ENCODE data around the gene GTF2IRD1. TPM values are rescaled to one million over a fixed set of nuclear protein-coding genes. Genes with fewer than 3 reads are reported as not detected.
A peak's percentile ranks its signal among the peaks of the same experiment; 100 is the strongest.
"Not testable (repeated sequence)": the region's sequence is repeated elsewhere in the genome, so short reads cannot be mapped to it uniquely, and the experiment has no call there.

Gene GTF2IRD1
- total RNA-seq, 4 donors from 2014 or later: 11.5 to 39.1 (median 22.5) TPM

DNA sequence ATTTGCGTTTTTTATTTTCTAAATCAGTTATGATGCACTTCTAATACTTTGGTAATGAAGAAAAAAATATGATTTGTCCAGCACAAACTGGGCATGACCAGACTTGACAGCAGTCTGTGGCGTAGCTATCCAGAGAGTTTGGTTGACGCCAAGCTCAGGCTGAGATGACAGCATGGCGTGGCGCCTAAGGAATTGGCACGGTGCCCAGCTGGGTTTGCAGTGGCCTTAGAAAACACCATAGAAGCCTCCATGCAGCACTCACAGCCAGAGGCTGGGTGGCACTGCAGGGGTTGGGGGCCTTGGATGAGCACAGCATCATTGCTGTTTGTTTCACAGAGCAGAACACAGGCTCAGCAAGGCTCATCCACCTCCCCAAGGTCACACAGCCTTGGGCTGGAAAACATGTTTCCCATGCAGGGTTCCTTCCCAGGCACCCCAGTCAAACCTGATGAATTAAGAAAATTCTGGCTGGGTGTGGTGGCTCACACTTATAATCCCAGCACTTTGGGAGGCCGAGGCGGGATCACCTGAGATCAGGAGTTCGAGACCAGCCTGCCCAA lies 88.9 kb downstream of the GTF2IRD1 start:
- no peak for TF ChIP-seq POLR2A (IDR thresholded peaks at IDR 0.05)
- TF ChIP-seq, protein P1, sequence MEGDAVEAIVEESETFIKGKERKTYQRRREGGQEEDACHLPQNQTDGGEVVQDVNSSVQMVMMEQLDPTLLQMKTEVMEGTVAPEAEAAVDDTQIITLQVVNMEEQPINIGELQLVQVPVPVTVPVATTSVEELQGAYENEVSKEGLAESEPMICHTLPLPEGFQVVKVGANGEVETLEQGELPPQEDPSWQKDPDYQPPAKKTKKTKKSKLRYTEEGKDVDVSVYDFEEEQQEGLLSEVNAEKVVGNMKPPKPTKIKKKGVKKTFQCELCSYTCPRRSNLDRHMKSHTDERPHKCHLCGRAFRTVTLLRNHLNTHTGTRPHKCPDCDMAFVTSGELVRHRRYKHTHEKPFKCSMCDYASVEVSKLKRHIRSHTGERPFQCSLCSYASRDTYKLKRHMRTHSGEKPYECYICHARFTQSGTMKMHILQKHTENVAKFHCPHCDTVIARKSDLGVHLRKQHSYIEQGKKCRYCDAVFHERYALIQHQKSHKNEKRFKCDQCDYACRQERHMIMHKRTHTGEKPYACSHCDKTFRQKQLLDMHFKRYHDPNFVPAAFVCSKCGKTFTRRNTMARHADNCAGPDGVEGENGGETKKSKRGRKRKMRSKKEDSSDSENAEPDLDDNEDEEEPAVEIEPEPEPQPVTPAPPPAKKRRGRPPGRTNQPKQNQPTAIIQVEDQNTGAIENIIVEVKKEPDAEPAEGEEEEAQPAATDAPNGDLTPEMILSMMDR (IDR thresholded peaks at IDR 0.05): no peak
- intact Hi-C loops (cut with DNase I; ENCODE audit: low total_unique reads): no loop called here
- Histone ChIP-seq H3K36me3 (no peaks in the 10 kb centered on the region), H3K4me1 (no peaks in the 10 kb centered on the region), H3K9me3 (peaks cover 0 to 4% of the 10 kb centered on the region in 2 donors), H3K4me3 (no peak overlapping the region), H3K27ac (no peak overlapping the region), H3K27me3 (no peaks in the 10 kb centered on the region)
- no peak for DNase-seq

DNA sequence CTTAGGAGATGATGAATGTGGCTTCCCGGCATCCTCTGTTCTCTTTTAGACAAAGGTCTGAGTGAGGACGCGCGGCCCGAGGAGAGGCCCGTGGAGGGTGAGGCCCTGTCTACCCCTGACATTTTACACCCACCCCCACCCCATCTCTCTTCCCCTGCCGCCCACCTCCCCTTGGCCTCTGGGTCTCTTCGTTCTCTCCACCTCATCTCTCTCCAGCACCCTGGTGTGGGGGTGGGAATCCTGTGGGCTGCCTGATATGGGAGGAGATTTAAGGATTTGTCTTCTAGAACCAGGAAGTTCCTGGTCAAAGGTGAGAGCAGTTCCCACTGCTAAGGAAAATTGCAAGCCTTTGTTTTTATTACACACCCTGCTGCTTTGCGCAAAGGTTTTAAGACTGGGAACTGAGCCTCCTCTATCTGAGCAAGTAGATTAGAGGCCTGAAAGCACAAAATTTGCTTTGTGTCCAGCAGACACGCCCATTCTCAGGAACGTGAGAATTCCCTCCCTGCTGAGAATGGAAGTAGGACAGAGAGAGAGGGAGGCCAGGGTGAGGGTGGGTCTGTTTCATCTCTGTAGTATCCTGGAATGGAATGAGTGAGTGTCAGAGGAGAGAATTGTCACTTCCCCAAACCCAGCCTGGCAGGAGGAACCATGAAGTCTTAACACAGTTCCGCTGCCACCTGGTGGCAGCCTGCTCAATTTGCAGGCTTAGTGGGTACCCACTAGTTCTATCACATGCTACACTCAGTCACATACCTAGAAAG lies 91.2 kb downstream of the GTF2IRD1 start:
- TF ChIP-seq POLR2A (IDR thresholded peaks at IDR 0.05): no peak
- TF ChIP-seq, protein P1 (IDR thresholded peaks at IDR 0.05): peak in 2 of 4 experiments; percentile 21 to 27
- peaks cover 0 to 4% of the 10 kb centered on the region in 2 donors for H3K9me3 ChIP-seq
- no peak for DNase-seq
- no peaks in the 10 kb centered on the region for H3K27me3 ChIP-seq
- no peaks in the 10 kb centered on the region for H3K36me3 ChIP-seq
- no peak overlapping the region for H3K4me3 ChIP-seq
- intact Hi-C loops (cut with DNase I; ENCODE audit: low total_unique reads): no loop called here
- H3K27ac ChIP-seq: no peak overlapping the region
- no peaks in the 10 kb centered on the region for H3K4me1 ChIP-seq

DNA sequence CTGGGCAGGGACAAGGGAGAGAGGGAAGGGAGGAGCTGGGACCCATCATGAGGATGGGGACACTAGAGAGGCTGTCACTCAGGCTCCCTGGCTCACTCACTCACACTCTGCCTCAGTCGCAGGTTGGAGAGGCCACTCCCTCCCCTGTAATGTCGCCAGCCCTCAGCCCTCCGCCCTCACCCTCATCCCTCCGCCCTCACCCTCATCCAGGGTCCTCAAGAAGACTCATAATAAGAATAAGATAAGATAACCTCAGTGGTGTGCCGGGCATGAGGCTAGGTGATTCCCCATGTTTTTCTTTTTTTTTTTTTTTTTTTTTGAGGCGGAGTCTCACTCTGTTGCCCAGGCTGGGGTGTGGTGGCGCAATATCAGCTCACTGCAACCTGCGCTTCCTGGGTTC lies 92.2 kb downstream of the GTF2IRD1 start:
- H3K36me3 ChIP-seq: no peaks in the 10 kb centered on the region

DNA sequence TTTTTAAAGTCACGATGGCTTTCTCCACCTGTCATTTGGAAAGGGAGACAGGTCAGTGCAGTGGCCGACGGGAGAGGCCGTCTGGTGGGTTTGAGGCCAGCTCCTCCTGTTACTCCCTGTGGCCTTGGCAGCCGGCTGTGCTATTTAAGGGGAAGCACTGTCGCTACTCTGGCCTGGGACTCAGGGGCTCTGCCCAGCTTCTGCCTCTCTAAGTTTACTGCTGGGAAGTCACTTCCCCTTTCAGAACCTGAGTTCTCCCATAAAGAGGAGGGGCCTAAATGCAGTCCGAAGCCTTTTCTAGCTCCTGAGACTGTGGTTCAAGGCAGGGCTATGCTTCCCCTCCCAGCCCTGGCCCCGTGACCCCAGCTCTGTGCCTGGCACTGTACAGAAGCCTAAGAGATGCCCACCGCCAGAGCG lies 99.9 kb downstream of the GTF2IRD1 start:
- H3K27ac ChIP-seq; DNase-seq; H3K4me3 ChIP-seq; H3K27me3 ChIP-seq; H3K4me1 ChIP-seq; intact Hi-C loops (cut with DNase I; ENCODE audit: low total_unique reads); H3K36me3 ChIP-seq; H3K9me3 ChIP-seq: not testable (repeated sequence)

More for the DNA sequence above, 92.2 kb downstream of the GTF2IRD1 start:
- H3K4me1 ChIP-seq: no peaks in the 10 kb centered on the region
- H3K27ac ChIP-seq: no peak overlapping the region
- H3K27me3 ChIP-seq: no peaks in the 10 kb centered on the region
- H3K9me3 ChIP-seq: peaks cover 0 to 4% of the 10 kb centered on the region in 2 donors
- no peak for TF ChIP-seq POLR2A (IDR thresholded peaks at IDR 0.05)
- TF ChIP-seq, protein P1 (IDR thresholded peaks at IDR 0.05): no peak
- no peak for DNase-seq
- no peak overlapping the region for H3K4me3 ChIP-seq
- intact Hi-C loops (cut with DNase I; ENCODE audit: low total_unique reads): no loop called here

DNA sequence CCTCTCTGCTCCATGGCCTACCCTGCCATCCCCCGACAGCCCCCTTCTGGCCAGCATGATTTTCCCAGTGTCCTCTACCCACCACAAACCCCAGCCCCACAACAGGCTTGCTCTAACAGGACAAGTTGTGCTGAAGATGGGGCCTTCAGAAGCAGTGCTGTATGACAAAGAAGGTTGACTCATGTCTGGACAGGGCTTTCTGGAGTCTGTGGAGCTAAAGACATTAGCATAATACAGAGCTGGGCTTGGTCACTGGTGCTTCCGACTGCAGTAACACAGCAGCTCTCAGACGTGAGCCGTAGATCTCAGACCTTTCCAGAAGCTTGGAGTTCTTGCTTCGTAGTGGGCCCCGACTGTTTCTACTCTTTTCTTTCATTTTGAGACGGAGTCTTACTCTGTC lies 100.5 kb downstream of the GTF2IRD1 start:
- H3K36me3 ChIP-seq: no peaks in the 10 kb centered on the region
- intact Hi-C loops (cut with DNase I; ENCODE audit: low total_unique reads): no loop called here
- no peak overlapping the region for H3K27ac ChIP-seq
- H3K4me3 ChIP-seq: no peak overlapping the region
- H3K27me3 ChIP-seq: no peaks in the 10 kb centered on the region
- H3K9me3 ChIP-seq: no peaks in the 10 kb centered on the region
- no peak for DNase-seq
- H3K4me1 ChIP-seq: no peaks in the 10 kb centered on the region
- TF ChIP-seq POLR2A (IDR thresholded peaks at IDR 0.05): no peak
- TF ChIP-seq, protein P1 (IDR thresholded peaks at IDR 0.05): no peak
